ENCODE data around the gene MGST3. TPM values are rescaled to one million over a fixed set of nuclear protein-coding genes. Genes with fewer than 3 reads are reported as not detected.
"Not testable (repeated sequence)": the region's sequence is repeated elsewhere in the genome, so short reads cannot be mapped to it uniquely, and the experiment has no call there.

The MGST3 gene
- total RNA-seq, 1 donor from 2014 or later = 133 TPM

GRCh38 chr1:165634154-165634921, 3.3 kb downstream of the MGST3 start:
- Mint-ChIP-seq H3K4me3 (peak overlapping the region; percentile 72), H3K36me3 (no peaks in the 10 kb centered on the region), H3K27me3 (no peaks in the 10 kb centered on the region), H3K4me1 (ENCODE audit: unreplicated experiment) (peaks cover 36% of the 10 kb centered on the region), H3K9me3 (no peaks in the 10 kb centered on the region), H3K27ac (peak overlapping the region; percentile 28)
- TF ChIP-seq CTCF (conservative IDR thresholded peaks at IDR 0.05) = no peak
- DNase-seq (ENCODE audit: extremely low spot score, unreplicated experiment) = no peak

- Mint-ChIP-seq H3K9me3 (no peaks in the 10 kb centered on the region), H3K27ac (no peak overlapping the region), H3K4me3 (no peak overlapping the region), H3K4me1 (ENCODE audit: unreplicated experiment) (peaks cover 36% of the 10 kb centered on the region), H3K36me3 (peaks cover 5% of the 10 kb centered on the region), H3K27me3 (no peaks in the 10 kb centered on the region)
- no peak for TF ChIP-seq CTCF (conservative IDR thresholded peaks at IDR 0.05)
- no peak for DNase-seq (ENCODE audit: extremely low spot score, unreplicated experiment)
These were observed 4.3 kb downstream of the MGST3 start for GRCh38 chr1:165635329-165635728.

- H3K4me3 Mint-ChIP-seq = no peak overlapping the region
- no peaks in the 10 kb centered on the region for H3K9me3 Mint-ChIP-seq
- no peak overlapping the region for H3K27ac Mint-ChIP-seq
- no peak for TF ChIP-seq CTCF (conservative IDR thresholded peaks at IDR 0.05)
- H3K27me3 Mint-ChIP-seq = no peaks in the 10 kb centered on the region
- H3K36me3 Mint-ChIP-seq = peaks cover 5% of the 10 kb centered on the region
- peaks cover 36% of the 10 kb centered on the region for H3K4me1 Mint-ChIP-seq (ENCODE audit: unreplicated experiment)
- DNase-seq (ENCODE audit: extremely low spot score, unreplicated experiment) = no peak
These were observed 4.8 kb downstream of the MGST3 start for GRCh38 chr1:165635823-165636222.

- no peak for DNase-seq (ENCODE audit: extremely low spot score, unreplicated experiment)
- H3K27ac Mint-ChIP-seq = peak overlapping the region; percentile 40
- peak overlapping the region; percentile 14 for H3K4me3 Mint-ChIP-seq
- no peak for TF ChIP-seq CTCF (conservative IDR thresholded peaks at IDR 0.05)
- peaks cover 5% of the 10 kb centered on the region for H3K36me3 Mint-ChIP-seq
- peaks cover 36% of the 10 kb centered on the region for H3K4me1 Mint-ChIP-seq (ENCODE audit: unreplicated experiment)
- no peaks in the 10 kb centered on the region for H3K27me3 Mint-ChIP-seq
- no peaks in the 10 kb centered on the region for H3K9me3 Mint-ChIP-seq
These were observed 6.4 kb downstream of the MGST3 start for GRCh38 chr1:165637427-165637826.

- H3K9me3 Mint-ChIP-seq; H3K27me3 Mint-ChIP-seq; H3K4me3 Mint-ChIP-seq; DNase-seq (ENCODE audit: extremely low spot score, unreplicated experiment); H3K36me3 Mint-ChIP-seq: not testable (repeated sequence)
- Mint-ChIP-seq H3K4me1 (ENCODE audit: unreplicated experiment) (peaks cover 36% of the 10 kb centered on the region), H3K27ac (peak overlapping the region; percentile 40)
These were observed 7.2 kb downstream of the MGST3 start for GRCh38 chr1:165638211-165638610.

- DNase-seq (ENCODE audit: extremely low spot score, unreplicated experiment) = no peak
- Mint-ChIP-seq H3K27ac (no peak overlapping the region), H3K36me3 (peaks cover 5% of the 10 kb centered on the region), H3K27me3 (no peaks in the 10 kb centered on the region), H3K4me1 (ENCODE audit: unreplicated experiment) (peaks cover 24% of the 10 kb centered on the region), H3K9me3 (no peaks in the 10 kb centered on the region), H3K4me3 (no peak overlapping the region)
- no peak for TF ChIP-seq CTCF (conservative IDR thresholded peaks at IDR 0.05)
These were observed 9.0 kb downstream of the MGST3 start for GRCh38 chr1:165639821-165640623.
